ENCODE measurements around the gene FAM107A. TPM values are rescaled to one million over a fixed set of nuclear protein-coding genes. Genes with fewer than 3 reads are reported as not detected.

The FAM107A gene
- total and polyA plus RNA-seq, 9 of the 15 experiments (the other 6 are each of a cell fraction or from before 2014, with no cell fraction given) = 0.07 TPM; not detected in 8

DNA sequence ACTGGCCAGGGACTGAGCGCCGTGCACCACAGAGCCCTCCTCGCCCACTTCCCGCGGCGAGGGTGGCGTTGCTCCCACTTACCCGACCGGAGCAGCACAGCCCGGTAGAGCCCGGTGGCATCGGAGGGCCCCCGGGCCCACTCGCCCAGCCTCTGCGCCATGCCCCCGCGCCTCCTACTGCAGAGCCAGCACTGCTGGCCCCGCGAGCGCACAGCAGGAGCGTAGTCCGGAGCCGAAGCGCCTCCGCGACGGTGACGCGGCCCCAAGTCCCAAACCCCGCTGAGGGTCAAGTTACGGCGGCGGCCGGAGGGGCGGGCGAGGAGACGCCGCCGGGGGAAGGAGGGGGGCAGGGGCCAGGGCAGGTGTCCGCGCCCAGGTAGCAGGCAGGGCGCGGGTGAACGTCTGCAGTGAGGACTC is 9.6 kb upstream of the FAM107A start (continued):
- TF ChIP-seq, protein P1, sequence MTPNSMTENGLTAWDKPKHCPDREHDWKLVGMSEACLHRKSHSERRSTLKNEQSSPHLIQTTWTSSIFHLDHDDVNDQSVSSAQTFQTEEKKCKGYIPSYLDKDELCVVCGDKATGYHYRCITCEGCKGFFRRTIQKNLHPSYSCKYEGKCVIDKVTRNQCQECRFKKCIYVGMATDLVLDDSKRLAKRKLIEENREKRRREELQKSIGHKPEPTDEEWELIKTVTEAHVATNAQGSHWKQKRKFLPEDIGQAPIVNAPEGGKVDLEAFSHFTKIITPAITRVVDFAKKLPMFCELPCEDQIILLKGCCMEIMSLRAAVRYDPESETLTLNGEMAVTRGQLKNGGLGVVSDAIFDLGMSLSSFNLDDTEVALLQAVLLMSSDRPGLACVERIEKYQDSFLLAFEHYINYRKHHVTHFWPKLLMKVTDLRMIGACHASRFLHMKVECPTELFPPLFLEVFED (CRISPR knock-in tag; conservative IDR thresholded peaks at IDR 0.05) = no peak

DNA sequence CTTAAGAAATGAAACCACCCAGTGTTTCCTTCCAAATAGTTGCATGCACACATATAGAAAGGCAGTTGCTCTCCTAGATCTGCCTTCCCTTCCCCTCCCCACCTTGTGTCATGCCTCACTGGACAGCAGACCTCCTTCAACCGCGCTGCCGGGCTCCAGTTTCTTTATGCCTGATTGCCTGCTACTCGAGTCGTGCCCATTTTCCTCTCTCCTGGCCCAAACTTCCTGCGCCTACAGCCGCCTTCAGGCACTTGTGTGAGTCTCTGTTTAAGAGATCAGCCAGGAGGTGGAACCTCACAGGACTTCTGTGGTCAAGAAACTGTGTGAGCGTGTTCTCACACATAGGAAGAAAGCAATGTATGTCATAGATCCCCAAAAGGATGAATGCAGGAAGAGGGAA is 8.8 kb upstream of the FAM107A start:
- ChIA-PET POLR2A (no interaction called here), CTCF (ENCODE audit: low intra/inter-chr PET ratio) (no interaction called here)
- Histone ChIP-seq H4K20me1 (replicated peaks; ENCODE audit: control insufficient read depth, insufficient read depth, low read length) (peaks cover 5% of the 10 kb centered on the region; the same call in 1 of the 2 replicates), H3K4me3 (no peak overlapping the region), H3K4me1 (replicated peaks in 1 of 2; ENCODE audit: control insufficient read depth in 2 of 2, insufficient read depth in 2 of 2, low read length in 2 of 2) (peaks cover 0 to 12% of the 10 kb centered on the region in 2 experiments; a peak in 3 of 5 replicates), H3K9me1 (ENCODE audit: control insufficient read depth, insufficient read depth, low read length) (no peaks in the 10 kb centered on the region), H3K36me3 (ENCODE audit: control insufficient read depth, insufficient read depth, low read length) (no peaks in the 10 kb centered on the region), H3K9me3 (replicated peaks; ENCODE audit: control insufficient read depth, insufficient read depth, low read depth, low read length) (no peaks in the 10 kb centered on the region), H3K9ac (ENCODE audit: insufficient read depth in 1 of 2, low read depth in 2 of 2, low read length in 2 of 2) (no peak overlapping the region), H3K79me2 (ENCODE audit: control insufficient read depth, insufficient read depth, low read length) (no peaks in the 10 kb centered on the region), H3K27ac (ENCODE audit: extremely low read depth, low read depth, low read length) (no peak overlapping the region), H3K4me2 (ENCODE audit: insufficient read depth, low read length) (no peak overlapping the region), H2AFZ (ENCODE audit: low read depth, low read length) (no peak overlapping the region), H3K27me3 (ENCODE audit: control insufficient read depth in 2 of 2, insufficient read depth in 2 of 2, low read length in 2 of 2) (peaks cover 9 to 62% of the 10 kb centered on the region in 2 experiments; a peak in 4 of 5 replicates)
- FAIRE-seq (no peak), ATAC-seq (no peak), DNase-seq (ENCODE audit: extremely low read depth in 1 of 4, low spot score in 3 of 4) (no peak)
- TF ChIP-seq ZBED1 (IDR thresholded peaks at IDR 0.05) (no peak), PURB (CRISPR knock-in tag; IDR thresholded peaks at IDR 0.05; ENCODE audit: low read depth) (no peak), GABPB1 (CRISPR knock-in tag; IDR thresholded peaks at IDR 0.05) (no peak), ZNF212 (CRISPR knock-in tag; IDR thresholded peaks at IDR 0.05) (no peak), BRD9 (IDR thresholded peaks at IDR 0.05; ENCODE audit: low read depth, partially characterized antibody) (no peak), NCOA1 (IDR thresholded peaks at IDR 0.05; ENCODE audit: low read depth) (no peak)
- TF ChIP-seq, protein P2, sequence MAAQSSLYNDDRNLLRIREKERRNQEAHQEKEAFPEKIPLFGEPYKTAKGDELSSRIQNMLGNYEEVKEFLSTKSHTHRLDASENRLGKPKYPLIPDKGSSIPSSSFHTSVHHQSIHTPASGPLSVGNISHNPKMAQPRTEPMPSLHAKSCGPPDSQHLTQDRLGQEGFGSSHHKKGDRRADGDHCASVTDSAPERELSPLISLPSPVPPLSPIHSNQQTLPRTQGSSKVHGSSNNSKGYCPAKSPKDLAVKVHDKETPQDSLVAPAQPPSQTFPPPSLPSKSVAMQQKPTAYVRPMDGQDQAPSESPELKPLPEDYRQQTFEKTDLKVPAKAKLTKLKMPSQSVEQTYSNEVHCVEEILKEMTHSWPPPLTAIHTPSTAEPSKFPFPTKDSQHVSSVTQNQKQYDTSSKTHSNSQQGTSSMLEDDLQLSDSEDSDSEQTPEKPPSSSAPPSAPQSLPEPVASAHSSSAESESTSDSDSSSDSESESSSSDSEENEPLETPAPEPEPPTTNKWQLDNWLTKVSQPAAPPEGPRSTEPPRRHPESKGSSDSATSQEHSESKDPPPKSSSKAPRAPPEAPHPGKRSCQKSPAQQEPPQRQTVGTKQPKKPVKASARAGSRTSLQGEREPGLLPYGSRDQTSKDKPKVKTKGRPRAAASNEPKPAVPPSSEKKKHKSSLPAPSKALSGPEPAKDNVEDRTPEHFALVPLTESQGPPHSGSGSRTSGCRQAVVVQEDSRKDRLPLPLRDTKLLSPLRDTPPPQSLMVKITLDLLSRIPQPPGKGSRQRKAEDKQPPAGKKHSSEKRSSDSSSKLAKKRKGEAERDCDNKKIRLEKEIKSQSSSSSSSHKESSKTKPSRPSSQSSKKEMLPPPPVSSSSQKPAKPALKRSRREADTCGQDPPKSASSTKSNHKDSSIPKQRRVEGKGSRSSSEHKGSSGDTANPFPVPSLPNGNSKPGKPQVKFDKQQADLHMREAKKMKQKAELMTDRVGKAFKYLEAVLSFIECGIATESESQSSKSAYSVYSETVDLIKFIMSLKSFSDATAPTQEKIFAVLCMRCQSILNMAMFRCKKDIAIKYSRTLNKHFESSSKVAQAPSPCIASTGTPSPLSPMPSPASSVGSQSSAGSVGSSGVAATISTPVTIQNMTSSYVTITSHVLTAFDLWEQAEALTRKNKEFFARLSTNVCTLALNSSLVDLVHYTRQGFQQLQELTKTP (IDR thresholded peaks at IDR 0.05; ENCODE audit: low read depth in 1 of 2, partially characterized antibody in 2 of 2) = no peak
- TF ChIP-seq, protein P3, sequence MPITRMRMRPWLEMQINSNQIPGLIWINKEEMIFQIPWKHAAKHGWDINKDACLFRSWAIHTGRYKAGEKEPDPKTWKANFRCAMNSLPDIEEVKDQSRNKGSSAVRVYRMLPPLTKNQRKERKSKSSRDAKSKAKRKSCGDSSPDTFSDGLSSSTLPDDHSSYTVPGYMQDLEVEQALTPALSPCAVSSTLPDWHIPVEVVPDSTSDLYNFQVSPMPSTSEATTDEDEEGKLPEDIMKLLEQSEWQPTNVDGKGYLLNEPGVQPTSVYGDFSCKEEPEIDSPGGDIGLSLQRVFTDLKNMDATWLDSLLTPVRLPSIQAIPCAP (CRISPR knock-in tag; IDR thresholded peaks at IDR 0.05; ENCODE audit: borderline replicate concordance) = no peak
- in situ Hi-C loops (cut with MboI) (no loop called here), intact Hi-C loops (cut with micrococcal nuclease) (no loop called here)
- no TSS peak for BruUV-seq (replicated peaks)
- 0% methylated on average over 5 of the region's 8 CpGs for WGBS (ENCODE audit: insufficient coverage, low coverage, missing lambda C conversion rate)
